NB4 (cell line): ENCODE data around the gene INHBB.

ENCODE experiments used
- DNase-seq: peaks from one replicate; pipeline ENCODE4 v3.0.0; 2010; ENCODE audit warnings: low read depth
- H3K4me3 ChIP-seq: one replicate; pipeline ENCODE4 v1.5.1; 2011; ENCODE audit warnings: mild to moderate bottlenecking, low read depth, low read length, moderate library complexity
- CTCF ChIP-seq: IDR thresholded peaks from one replicate; pipeline ENCODE4 v1.5.1; 2012; ENCODE audit warnings: low read depth, low read length
- MAX ChIP-seq: IDR thresholded peaks from 2 replicates; pipeline ENCODE4 v1.6.1; 2011; ENCODE audit warnings: low read depth, low read length
- MYC ChIP-seq: IDR thresholded peaks from 2 replicates; pipeline ENCODE4 v1.6.1; 2011; ENCODE audit warnings: low read depth, low read length
- POLR2A ChIP-seq: IDR thresholded peaks from 2 replicates; pipeline ENCODE4 v1.6.1; 2011; ENCODE audit warnings: mild to moderate bottlenecking; ENCODE audit not compliant: insufficient read length; ENCODE audit errors: extremely low read depth

Gene INHBB

GRCh38 chr2:120398996-120399888 is 53.3 kb downstream of the INHBB start:
- no peak for DNase-seq
- H3K4me3 ChIP-seq: no peak overlapping the region
- TF ChIP-seq CTCF: no peak
- TF ChIP-seq MAX: no peak
- TF ChIP-seq MYC: no peak
- TF ChIP-seq POLR2A: no peak

- DNase-seq: no peak
- H3K4me3 ChIP-seq: no peak overlapping the region
- TF ChIP-seq POLR2A (no peak), MYC (no peak), CTCF (no peak), MAX (no peak)
These were observed 53.9 kb downstream of the INHBB start for GRCh38 chr2:120399889-120400240.

GRCh38 chr2:120400551-120400950 is 54.6 kb downstream of the INHBB start:
- no peak overlapping the region for H3K4me3 ChIP-seq
- DNase-seq: no peak
- TF ChIP-seq POLR2A: no peak
- TF ChIP-seq CTCF: no peak
- no peak for TF ChIP-seq MAX
- TF ChIP-seq MYC: no peak
